Fibroblast of pulmonary artery (primary cell): ENCODE data around the gene PANK3.
A peak's percentile ranks its signal among the peaks of the same experiment; 100 is the strongest.
"Not testable (repeated sequence)": the region's sequence is repeated elsewhere in the genome, so short reads cannot be mapped to it uniquely, and the experiment has no call there.

Source experiments
- DNase-seq: peaks from one replicate; pipeline ENCODE4 v3.0.0-alpha.2; 2010; ENCODE audit warnings: low read depth
- H3K4me3 ChIP-seq: replicated peaks from 2 replicates; pipeline ENCODE4 v1.5.1; 2011; ENCODE audit warnings: low read depth, mild to moderate bottlenecking, control low read depth, low read length, moderate library complexity
- CTCF ChIP-seq: IDR thresholded peaks from 2 replicates; pipeline ENCODE4 v1.5.1; 2011; ENCODE audit warnings: mild to moderate bottlenecking, control low read depth, low read length, inconsistent platforms; ENCODE audit errors: missing control alignments

The PANK3 gene

GRCh38 chr5:168596927-168597326 lies 17.8 kb upstream of the PANK3 start:
- DNase-seq: no peak
- TF ChIP-seq CTCF: no peak

GRCh38 chr5:168596122-168596521 lies 17.0 kb upstream of the PANK3 start:
- not testable (repeated sequence) for H3K4me3 ChIP-seq, DNase-seq

More at GRCh38 chr5:168596927-168597326, 17.8 kb upstream of the PANK3 start:
- no peak overlapping the region for H3K4me3 ChIP-seq

GRCh38 chr5:168592014-168592368 lies 12.8 kb upstream of the PANK3 start:
- H3K4me3 ChIP-seq: no peak overlapping the region
- DNase-seq: peak; percentile 72
- no peak for TF ChIP-seq CTCF

- TF ChIP-seq CTCF: no peak
- DNase-seq: no peak
- no peak overlapping the region for H3K4me3 ChIP-seq
These were observed 12.3 kb upstream of the PANK3 start for GRCh38 chr5:168591302-168592013.

- TF ChIP-seq CTCF: no peak
- DNase-seq: no peak
These were observed 11.5 kb upstream of the PANK3 start for GRCh38 chr5:168590666-168591065.

GRCh38 chr5:168587987-168588386 lies 8.8 kb upstream of the PANK3 start:
- no peak for TF ChIP-seq CTCF
- DNase-seq: no peak

More at GRCh38 chr5:168590666-168591065, 11.5 kb upstream of the PANK3 start:
- H3K4me3 ChIP-seq: no peak overlapping the region

GRCh38 chr5:168585119-168585856 lies 6.1 kb upstream of the PANK3 start:
- no peak for TF ChIP-seq CTCF
- H3K4me3 ChIP-seq: no peak overlapping the region
- no peak for DNase-seq

More at GRCh38 chr5:168587987-168588386, 8.8 kb upstream of the PANK3 start:
- H3K4me3 ChIP-seq: no peak overlapping the region
